K562 (cell line): ENCODE measurements around the gene PLEKHA1. TPM values are rescaled to one million over a fixed set of nuclear protein-coding genes. Genes with fewer than 3 reads are reported as not detected.

Source experiments
- ATAC-seq: fragments of 200-7000 bp; cut with Tn5 transposase; 3 replicates; pipeline ENCODE4 v1.9.1; 2020; ENCODE audit warnings: moderate library complexity
- BruUV-seq: library from RNA; stranded (reverse); fragments of 400-500 nt; replicated peaks from 2 replicates; lab custom pipeline; 2021; lab: Mats Ljungman, UMichigan
- CTCF ChIA-PET: fragments of 300-600 bp; formaldehyde crosslinking; extraction: SDS; loops from one replicate; lab custom pipeline; 2021; ENCODE audit warnings: low intra/inter-chr PET ratio; lab: Yijun Ruan, JAX
- POLR2A ChIA-PET: fragments of 300-600, 350-650 bp; sonication (Branson Sonifier 250); formaldehyde crosslinking; extraction: SDS; loops from one replicate; lab custom pipeline; 2021; ENCODE audit warnings: antibody characterized with exemption, inconsistent platforms; lab: Yijun Ruan, JAX
- DNase-seq, 4 experiments: peaks; one replicate each; pipeline versions ENCODE4 v3.0.0 to v3.0.0-alpha.2; 2011 to 2018; ENCODE audit warnings: low spot score in 3 of 4, mixed read lengths in 3 of 4; ENCODE audit errors: extremely low read depth in 1 of 4
- FAIRE-seq: peaks from 2 replicates; lab custom pipeline; 2011; peaks lifted over from hg19 to GRCh38; lab: Jason Lieb, UNC
- H2AFZ ChIP-seq: 2 replicates; pipeline ENCODE4 v1.6.0; 2011; ENCODE audit warnings: low read depth, low read length, control low read depth, inconsistent platforms
- H3K27ac ChIP-seq: fragments of 200-600 bp; 3 replicates; pipeline ENCODE4 v1.8.0; 2011; ENCODE audit warnings: low read depth, mild to moderate bottlenecking, control low read depth, inconsistent platforms, low read length, moderate library complexity, mixed read lengths; ENCODE audit errors: extremely low read depth
- H3K27me3 ChIP-seq, 2 experiments: fragments of 300-600 bp in 1 of 2; 2 replicates in 1 of 2; 3 replicates in 1 of 2; pipeline versions ENCODE4 v1.6.0 to v1.8.0; 2011; ENCODE audit warnings: inconsistent platforms in 2 of 2, low read length in 2 of 2, mild to moderate bottlenecking in 1 of 2, mixed read lengths in 1 of 2, moderate library complexity in 1 of 2; ENCODE audit not compliant: control insufficient read depth in 2 of 2, insufficient read depth in 2 of 2
- H3K36me3 ChIP-seq: fragments of 300-600 bp; 3 replicates; pipeline ENCODE4 v1.8.0; 2011; ENCODE audit warnings: mild to moderate bottlenecking, low read length, inconsistent platforms; ENCODE audit not compliant: control insufficient read depth, insufficient read depth
- H3K4me1 ChIP-seq, 2 experiments: fragments of 200-600 bp in 1 of 2; replicated peaks in 1 of 2; 2 replicates in 1 of 2; 3 replicates in 1 of 2; pipeline versions ENCODE4 v1.5.1 to v1.8.0; 2011; ENCODE audit warnings: inconsistent platforms in 2 of 2, low read length in 2 of 2, mild to moderate bottlenecking in 1 of 2, mixed read lengths in 1 of 2, moderate library complexity in 1 of 2; ENCODE audit not compliant: control insufficient read depth in 2 of 2, insufficient read depth in 2 of 2
- H3K4me2 ChIP-seq: 2 replicates; pipeline ENCODE4 v1.6.1; 2011; ENCODE audit warnings: low read length, control low read depth, inconsistent platforms, mixed read lengths; ENCODE audit not compliant: insufficient read depth
- H3K4me3 ChIP-seq: fragments of 200-600 bp; sonication (generic), shearing (Covaris generic); 2 replicates; pipeline ENCODE4 v1.5.1; 2016; ENCODE audit warnings: control low read depth, inconsistent platforms
- H3K79me2 ChIP-seq: fragments of 200-600 bp; 3 replicates; pipeline ENCODE4 v1.8.0; 2011; ENCODE audit warnings: low read length, inconsistent platforms; ENCODE audit not compliant: control insufficient read depth, insufficient read depth
- H3K9ac ChIP-seq, 2 experiments: 2 replicates each; pipeline versions ENCODE4 v1.6.0 to v1.6.1; 2011; ENCODE audit warnings: low read depth in 2 of 2, low read length in 2 of 2, control low read depth in 1 of 2, inconsistent platforms in 1 of 2, mild to moderate bottlenecking in 1 of 2, mixed read lengths in 1 of 2; ENCODE audit not compliant: insufficient read depth in 1 of 2
- H3K9me1 ChIP-seq: one replicate; pipeline ENCODE4 v1.6.0; 2011; ENCODE audit warnings: inconsistent platforms, mild to moderate bottlenecking, low read length, moderate library complexity; ENCODE audit not compliant: control insufficient read depth, insufficient read depth
- H3K9me3 ChIP-seq: replicated peaks from 2 replicates; pipeline ENCODE4 v1.5.1; 2011; ENCODE audit warnings: low read depth, low read length, inconsistent platforms; ENCODE audit not compliant: control insufficient read depth, insufficient read depth
- H4K20me1 ChIP-seq: replicated peaks from 2 replicates; pipeline ENCODE4 v1.6.1; 2011; ENCODE audit warnings: low read length, inconsistent platforms, mixed read lengths; ENCODE audit not compliant: control insufficient read depth, insufficient read depth
- BRF1 ChIP-seq: IDR thresholded peaks from 3 replicates; pipeline ENCODE4 v1.6.1; 2011; ENCODE audit warnings: borderline replicate concordance, mild to moderate bottlenecking; ENCODE audit not compliant: insufficient read length; ENCODE audit errors: extremely low read depth
- CBX5 ChIP-seq: IDR thresholded peaks from 2 replicates; pipeline ENCODE4 v1.6.1; 2014; ENCODE audit warnings: low read depth, borderline replicate concordance
- CHD7 ChIP-seq: fragments of 200-600 bp; sonication (generic); IDR thresholded peaks from one replicate; pipeline ENCODE4 v1.6.1; 2012; ENCODE audit warnings: mild to moderate bottlenecking, low read depth, low read length, inconsistent platforms
- HOXB6 ChIP-seq: fragments of 250-450 bp; sonication (Bioruptor Pico); IDR thresholded peaks from 2 replicates; pipeline ENCODE4 v1.5.1; 2022; ENCODE audit warnings: mild to moderate bottlenecking, borderline replicate concordance
- MEF2D ChIP-seq: conservative IDR thresholded peaks from 2 replicates; pipeline ENCODE4 v1.6.1; 2016; ENCODE audit warnings: low read depth, missing genetic modification characterization, missing compliant biosample characterization
- RFX1 ChIP-seq: fragments of 450-650 bp; IDR thresholded peaks from 2 replicates; pipeline ENCODE4 v1.6.1; 2016; ENCODE audit warnings: mild to moderate bottlenecking, moderate library complexity
- ZNF609 ChIP-seq: sonication (generic); formaldehyde crosslinking; IDR thresholded peaks from 2 replicates; pipeline ENCODE4 v1.8.1; 2023; ENCODE audit warnings: missing genetic modification reagents, mild to moderate bottlenecking, borderline replicate concordance
- WGBS: fragments of 100-300 bp; shearing (Covaris generic); methylation state at CpG from one replicate; pipeline ENCODE4 v1.1.6; 2016; ENCODE audit warnings: low coverage, mixed read lengths; ENCODE audit not compliant: insufficient coverage; ENCODE audit errors: missing lambda C conversion rate; 5-methylcytosine and 5-hydroxymethylcytosine counted together
- in situ Hi-C: fragments of 300-500 bp; cut with MboI; formaldehyde crosslinking; loops from 4 replicates; pipeline ENCODE4 v1.15.0; 2018; ENCODE audit warnings: inconsistent platforms, mixed read lengths
- intact Hi-C: fragments of 100-400 bp; cut with micrococcal nuclease; formaldehyde crosslinking; loops from 2 replicates; pipeline ENCODE4 v1.14.2; 2022
- polyA plus RNA-seq, 8 experiments: library from polyadenylated mRNA; depleted of rRNA in 4 of 8; stranded (reverse) in 5 of 8; unstranded in 3 of 8; fragments of >200 nt; fragmentation: Nextera tagmentation in 2 of 8; fragmentation: Illumina TruSeq in 1 of 8; extraction: Ambion mirVana in 2 of 8; extraction: Trizol in 1 of 8; gene quantifications; 2 replicates each; pipeline versions ENCODE4 v1.2.1 to v1.2.3, GENCODE V29; 2011 to 2014; ENCODE audit warnings: inconsistent platforms in 1 of 8, missing spikeins in 1 of 8
- total RNA-seq, 7 experiments: library from RNA; depleted of rRNA in 6 of 7; stranded (reverse); fragments of >200 nt in 6 of 7; fragmentation: Illumina TruSeq in 2 of 7; extraction: Trizol in 2 of 7; gene quantifications; 2 replicates each; pipeline versions ENCODE4 v1.2.1 to v1.2.3, GENCODE V29; 2011 to 2021; ENCODE audit warnings: low replicate concordance in 1 of 7

PLEKHA1 gene
- total and polyA plus RNA-seq, 9 of the 15 experiments (the other 6 are each of a cell fraction or from before 2014, with no cell fraction given): 0.05 to 4.7 (median 1.0) TPM

GRCh38 chr10:122392835-122393234 is 18.3 kb downstream of the PLEKHA1 start:
- no peaks in the 10 kb centered on the region for H3K9me1 ChIP-seq
- TF ChIP-seq MEF2D (tag) (no peak), CHD7 (no peak), BRF1 (no peak), RFX1 (no peak), ZNF609 (CRISPR knock-in tag) (no peak), HOXB6 (CRISPR knock-in tag) (no peak), CBX5 (no peak)

More at GRCh38 chr10:122392835-122393234, 18.3 kb downstream of the PLEKHA1 start:
- no peak overlapping the region for H3K4me3 ChIP-seq
- no peak for DNase-seq
- H3K79me2 ChIP-seq: no peaks in the 10 kb centered on the region
- no TSS peak for BruUV-seq
- no peaks in the 10 kb centered on the region for H4K20me1 ChIP-seq
- in situ Hi-C loops (no loop called here), intact Hi-C loops (no loop called here)
- no peaks in the 10 kb centered on the region for H3K4me1 ChIP-seq
- no peak overlapping the region for H3K9ac ChIP-seq
- POLR2A ChIA-PET: no interaction called here
- H3K4me2 ChIP-seq: no peak overlapping the region
- ATAC-seq: no peak
- H3K27me3 ChIP-seq: no peaks in the 10 kb centered on the region
- CTCF ChIA-PET: no interaction called here
- no peak overlapping the region for H3K27ac ChIP-seq
- no peaks in the 10 kb centered on the region for H3K36me3 ChIP-seq
- 15% methylated on average over 2 of the region's 2 CpGs for WGBS
- no peak overlapping the region for H2AFZ ChIP-seq
- no peaks in the 10 kb centered on the region for H3K9me3 ChIP-seq
- no peak for FAIRE-seq
